ENCODE measurements around the gene DOCK3. TPM values are rescaled to one million over a fixed set of nuclear protein-coding genes. Genes with fewer than 3 reads are reported as not detected.

DOCK3 gene
- total RNA-seq, 5 donors from 2014 or later (not counting 1 experiment from before 2014, with no cell fraction given), result 2.0 to 3.2 (median 2.6) TPM

- POLR2A ChIA-PET, result no interaction called here
- Histone ChIP-seq H3K27ac (ENCODE audit: low read length) (no peak overlapping the region), H3K36me3 (ENCODE audit: control insufficient read depth in 2 of 2, extremely low read depth in 1 of 2, insufficient read depth in 1 of 2, low read length in 1 of 2) (peaks cover 11 to 74% of the 10 kb centered on the region in 2 donors), H3K4me3 (ENCODE audit: control insufficient read depth in 1 of 2, extremely low read depth in 1 of 2, low read length in 1 of 2) (no peak overlapping the region), H3K27me3 (replicated peaks in 1 of 2; ENCODE audit: control insufficient read depth in 2 of 2, extremely low read depth in 1 of 2, insufficient read depth in 2 of 2, low read length in 1 of 2) (no peaks in the 10 kb centered on the region), H3K4me1 (ENCODE audit: control insufficient read depth in 1 of 2, extremely low read depth in 1 of 2, insufficient read depth in 2 of 2, low read length in 2 of 2) (peaks cover 0 to 2% of the 10 kb centered on the region in 2 experiments), H3K9me3 (no peaks in the 10 kb centered on the region)
- Mint-ChIP-seq H3K4me1 (peaks cover 21 to 26% (median 24%) of the 10 kb centered on the region in 3 donors), H3K4me3 (no peak overlapping the region), H3K27ac (peak overlapping the region; percentile 77 to 82), H3K36me3 (peaks cover 34% of the 10 kb centered on the region), H3K9me3 (no peaks in the 10 kb centered on the region), H3K27me3 (no peaks in the 10 kb centered on the region)
- CTCF ChIA-PET, result interaction anchor here in 1 of 2 donors (1.1 kb wide), 1 partner anchor 14 kb away, joined by 4 read pairs; no protein-coding TSS in a partner anchor
- peak in 1 of 4 experiments; percentile 63 for ATAC-seq (replicated peaks in 1 of 4)
- DNase-seq, result no peak
These were observed 728.9 kb downstream of the DOCK3 start for GRCh38 chr3:51403675-51404074.

- H3K27me3 ChIP-seq (replicated peaks in 1 of 2; ENCODE audit: control insufficient read depth in 2 of 2, extremely low read depth in 1 of 2, insufficient read depth in 2 of 2, low read length in 1 of 2), result no peaks in the 10 kb centered on the region
- Mint-ChIP-seq H3K4me1 (peaks cover 21 to 29% (median 27%) of the 10 kb centered on the region in 3 donors), H3K36me3 (peaks cover 52% of the 10 kb centered on the region), H3K27ac (peak overlapping the region in 1 of 2 donors; percentile 28), H3K27me3 (no peaks in the 10 kb centered on the region), H3K9me3 (no peaks in the 10 kb centered on the region), H3K4me3 (no peak overlapping the region)
- 100% methylated on average over 2 of the region's 2 CpGs for WGBS (ENCODE audit: insufficient coverage)
- no peak overlapping the region for H3K4me3 ChIP-seq (ENCODE audit: control insufficient read depth in 1 of 2, extremely low read depth in 1 of 2, low read length in 1 of 2)
- no peak overlapping the region for H3K27ac ChIP-seq (ENCODE audit: low read length)
- CTCF ChIA-PET, result interaction anchor here in 1 of 2 donors (0.6 kb wide), 2 partner anchors 14 to 1288 kb away, joined by 3 to 5 read pairs; no protein-coding TSS in a partner anchor
- DNase-seq (no peak), ATAC-seq (replicated peaks in 1 of 4) (no peak)
- H3K4me1 ChIP-seq (ENCODE audit: control insufficient read depth in 1 of 2, extremely low read depth in 1 of 2, insufficient read depth in 2 of 2, low read length in 2 of 2), result peaks cover 0 to 2% of the 10 kb centered on the region in 2 experiments
- H3K36me3 ChIP-seq (ENCODE audit: control insufficient read depth in 2 of 2, extremely low read depth in 1 of 2, insufficient read depth in 1 of 2, low read length in 1 of 2), result peaks cover 3 to 71% of the 10 kb centered on the region in 2 donors
- no peaks in the 10 kb centered on the region for H3K9me3 ChIP-seq
- POLR2A ChIA-PET, result interaction anchor here (0.5 to 0.6 kb wide), 2 partner anchors 17 to 797 kb away, joined by 3 read pairs; partner anchors contain the start of gene CISH (in 1 of the 2)
These were observed 733.3 kb downstream of the DOCK3 start for GRCh38 chr3:51408021-51408420.

GRCh38 chr3:51408813-51409212, 734.1 kb downstream of the DOCK3 start:
- CTCF ChIA-PET, result no interaction called here
- H3K36me3 ChIP-seq (ENCODE audit: control insufficient read depth in 2 of 2, extremely low read depth in 1 of 2, insufficient read depth in 1 of 2, low read length in 1 of 2), result peaks cover 0 to 73% of the 10 kb centered on the region in 2 donors
- Mint-ChIP-seq H3K9me3 (no peaks in the 10 kb centered on the region), H3K27me3 (no peaks in the 10 kb centered on the region), H3K4me1 (peaks cover 18 to 22% (median 19%) of the 10 kb centered on the region in 3 donors), H3K27ac (no peak overlapping the region), H3K4me3 (no peak overlapping the region), H3K36me3 (peaks cover 54% of the 10 kb centered on the region)
- no peaks in the 10 kb centered on the region for H3K27me3 ChIP-seq (replicated peaks in 1 of 2; ENCODE audit: control insufficient read depth in 2 of 2, extremely low read depth in 1 of 2, insufficient read depth in 2 of 2, low read length in 1 of 2)
- DNase-seq, result no peak
- no peak for ATAC-seq (replicated peaks in 1 of 4)
- H3K4me1 ChIP-seq (ENCODE audit: control insufficient read depth in 1 of 2, extremely low read depth in 1 of 2, insufficient read depth in 2 of 2, low read length in 2 of 2), result peaks cover 0 to under 1% of the 10 kb centered on the region in 2 experiments
- H3K27ac ChIP-seq (ENCODE audit: low read length), result no peak overlapping the region
- H3K4me3 ChIP-seq (ENCODE audit: control insufficient read depth in 1 of 2, extremely low read depth in 1 of 2, low read length in 1 of 2), result no peak overlapping the region
- POLR2A ChIA-PET, result interaction anchor here in 1 of 2 donors (0.5 to 0.6 kb wide), 2 partner anchors 16 to 1321 kb away, joined by 3 read pairs; no protein-coding TSS in a partner anchor
- H3K9me3 ChIP-seq, result no peaks in the 10 kb centered on the region
- 100% methylated on average over 1 of the region's 2 CpGs for WGBS (ENCODE audit: insufficient coverage)

GRCh38 chr3:51422211-51422610, 747.5 kb downstream of the DOCK3 start:
- Histone ChIP-seq H3K9me3 (no peaks in the 10 kb centered on the region), H3K4me1 (ENCODE audit: control insufficient read depth in 1 of 2, extremely low read depth in 1 of 2, insufficient read depth in 2 of 2, low read length in 2 of 2) (no peaks in the 10 kb centered on the region), H3K27me3 (replicated peaks in 1 of 2; ENCODE audit: control insufficient read depth in 2 of 2, extremely low read depth in 1 of 2, insufficient read depth in 2 of 2, low read length in 1 of 2) (no peaks in the 10 kb centered on the region), H3K27ac (ENCODE audit: low read length) (no peak overlapping the region), H3K4me3 (ENCODE audit: control insufficient read depth in 1 of 2, extremely low read depth in 1 of 2, low read length in 1 of 2) (no peak overlapping the region), H3K36me3 (ENCODE audit: control insufficient read depth in 2 of 2, extremely low read depth in 1 of 2, insufficient read depth in 1 of 2, low read length in 1 of 2) (peaks cover 4 to 78% of the 10 kb centered on the region in 2 donors)
- H3K27ac Mint-ChIP-seq, result no peak overlapping the region
- H3K36me3 Mint-ChIP-seq, result peaks cover 37% of the 10 kb centered on the region
- H3K4me1 Mint-ChIP-seq, result no peaks in the 10 kb centered on the region
- DNase-seq, result no peak
- WGBS (ENCODE audit: insufficient coverage), result 100% methylated on average over 1 of the region's 3 CpGs
- no peaks in the 10 kb centered on the region for H3K27me3 Mint-ChIP-seq
- ChIA-PET CTCF (no interaction called here), POLR2A (interaction anchor here in 1 of 2 donors (0.6 kb wide), 1 partner anchor 20 kb away, joined by 4 read pairs; no protein-coding TSS in a partner anchor)
- ATAC-seq (replicated peaks in 1 of 4), result no peak
- no peak overlapping the region for H3K4me3 Mint-ChIP-seq
- no peaks in the 10 kb centered on the region for H3K9me3 Mint-ChIP-seq

- ATAC-seq (replicated peaks in 1 of 4) (no peak), DNase-seq (no peak)
- no peak overlapping the region for H3K27ac ChIP-seq (ENCODE audit: low read length)
- Mint-ChIP-seq H3K36me3 (peaks cover 32% of the 10 kb centered on the region), H3K27ac (no peak overlapping the region), H3K4me3 (no peak overlapping the region), H3K27me3 (no peaks in the 10 kb centered on the region), H3K4me1 (no peaks in the 10 kb centered on the region), H3K9me3 (no peaks in the 10 kb centered on the region)
- WGBS (ENCODE audit: insufficient coverage), result no CpG with 5 or more reads among the region's 4 CpGs
- no peaks in the 10 kb centered on the region for H3K27me3 ChIP-seq (replicated peaks in 1 of 2; ENCODE audit: control insufficient read depth in 2 of 2, extremely low read depth in 1 of 2, insufficient read depth in 2 of 2, low read length in 1 of 2)
- H3K36me3 ChIP-seq (ENCODE audit: control insufficient read depth in 2 of 2, extremely low read depth in 1 of 2, insufficient read depth in 1 of 2, low read length in 1 of 2), result peaks cover 10 to 70% of the 10 kb centered on the region in 2 donors
- POLR2A ChIA-PET, result no interaction called here
- H3K9me3 ChIP-seq, result no peaks in the 10 kb centered on the region
- H3K4me3 ChIP-seq (ENCODE audit: control insufficient read depth in 1 of 2, extremely low read depth in 1 of 2, low read length in 1 of 2), result no peak overlapping the region
- CTCF ChIA-PET, result no interaction called here
- no peaks in the 10 kb centered on the region for H3K4me1 ChIP-seq (ENCODE audit: control insufficient read depth in 1 of 2, extremely low read depth in 1 of 2, insufficient read depth in 2 of 2, low read length in 2 of 2)
These were observed 752.2 kb downstream of the DOCK3 start for GRCh38 chr3:51426921-51427320.

GRCh38 chr3:51429138-51429537, 754.4 kb downstream of the DOCK3 start:
- Mint-ChIP-seq H3K9me3 (no peaks in the 10 kb centered on the region), H3K27me3 (no peaks in the 10 kb centered on the region), H3K4me1 (no peaks in the 10 kb centered on the region), H3K36me3 (peaks cover 35% of the 10 kb centered on the region), H3K4me3 (no peak overlapping the region), H3K27ac (no peak overlapping the region)
- Histone ChIP-seq H3K4me3 (ENCODE audit: control insufficient read depth in 1 of 2, extremely low read depth in 1 of 2, low read length in 1 of 2) (no peak overlapping the region), H3K9me3 (no peaks in the 10 kb centered on the region), H3K36me3 (ENCODE audit: control insufficient read depth in 2 of 2, extremely low read depth in 1 of 2, insufficient read depth in 1 of 2, low read length in 1 of 2) (peaks cover 10 to 66% of the 10 kb centered on the region in 2 donors), H3K27me3 (replicated peaks in 1 of 2; ENCODE audit: control insufficient read depth in 2 of 2, extremely low read depth in 1 of 2, insufficient read depth in 2 of 2, low read length in 1 of 2) (no peaks in the 10 kb centered on the region), H3K4me1 (ENCODE audit: control insufficient read depth in 1 of 2, extremely low read depth in 1 of 2, insufficient read depth in 2 of 2, low read length in 2 of 2) (no peaks in the 10 kb centered on the region), H3K27ac (ENCODE audit: low read length) (no peak overlapping the region)
- DNase-seq, result no peak
- POLR2A ChIA-PET, result no interaction called here
- CTCF ChIA-PET, result interaction anchor here in 1 of 2 donors (0.7 kb wide), 1 partner anchor 1476 kb away, joined by 3 read pairs; no protein-coding TSS in a partner anchor
- no CpG with 5 or more reads among the region's 3 CpGs for WGBS (ENCODE audit: insufficient coverage)
- ATAC-seq (replicated peaks in 1 of 4), result no peak
